HG02852 (cell line): Measurements from ENCODE around the gene CD3G.
"Not testable (repeated sequence)": the region's sequence is repeated elsewhere in the genome, so short reads cannot be mapped to it uniquely, and the experiment has no call there.

Source experiments
- ATAC-seq: cut with Tn5 transposase; IDR thresholded peaks from one replicate; pipeline ENCODE4 v1.9.1; 2021; ENCODE audit warnings: mild to moderate bottlenecking, moderate library complexity; ENCODE audit not compliant: unreplicated experiment

The CD3G gene

DNA sequence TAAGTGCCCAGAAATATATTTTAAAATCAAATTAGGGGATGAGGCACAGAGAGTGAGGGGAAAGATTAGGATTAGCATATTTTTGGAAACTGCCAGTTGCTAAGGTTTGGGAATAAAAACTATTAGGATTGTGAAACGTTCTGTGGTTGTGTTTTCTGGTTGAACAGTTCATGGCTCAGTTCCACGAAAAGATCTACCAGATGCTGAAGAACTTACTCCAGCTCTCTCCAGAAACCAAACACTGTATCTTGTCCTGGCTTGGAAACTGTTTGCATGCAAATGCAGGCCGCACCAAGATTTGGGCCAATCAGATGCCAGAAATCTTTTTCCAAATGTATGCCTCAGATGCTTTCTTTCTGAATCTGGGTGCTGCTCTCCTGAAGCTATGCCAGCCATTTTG lies 30.6 kb downstream of the CD3G start:
- ATAC-seq: no peak

DNA sequence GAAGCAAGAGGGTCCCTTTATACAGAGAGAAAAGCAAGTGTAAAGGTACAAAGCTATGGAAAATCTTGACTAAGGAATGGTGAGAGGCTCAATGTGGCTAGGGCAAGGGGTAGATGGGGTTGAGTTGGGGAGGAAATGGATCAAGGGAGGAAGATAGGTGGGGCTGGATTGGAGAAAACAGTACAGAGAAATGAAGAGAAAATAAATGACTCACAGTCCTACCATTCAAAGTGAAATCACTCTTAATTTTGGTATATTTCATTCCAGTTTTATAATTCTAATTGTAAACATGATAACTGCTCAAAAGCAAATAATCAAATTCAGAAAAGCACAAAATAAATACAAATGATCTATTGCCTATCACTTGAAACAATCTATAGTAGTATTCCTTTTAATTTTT lies 31.8 kb downstream of the CD3G start:
- ATAC-seq: no peak

DNA sequence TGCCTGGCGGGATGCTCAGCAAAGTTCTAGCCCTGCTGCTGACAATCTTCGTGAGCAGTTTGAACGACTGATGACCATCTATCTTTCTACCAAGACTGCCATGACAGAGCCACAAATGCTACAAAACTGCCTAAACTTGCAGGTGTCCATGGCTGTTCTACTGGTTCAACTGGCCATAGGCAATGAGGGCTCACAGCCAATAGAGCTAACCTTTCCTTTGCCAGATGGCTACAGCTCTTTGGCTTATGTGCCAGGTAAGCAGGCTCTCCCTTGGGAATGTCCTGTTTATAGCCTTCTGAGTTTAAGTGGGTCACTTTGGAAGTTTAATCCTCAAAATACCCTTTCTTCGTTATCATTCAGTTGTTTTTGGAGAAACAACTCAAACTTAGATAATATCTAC lies 35.4 kb downstream of the CD3G start:
- no peak for ATAC-seq

DNA sequence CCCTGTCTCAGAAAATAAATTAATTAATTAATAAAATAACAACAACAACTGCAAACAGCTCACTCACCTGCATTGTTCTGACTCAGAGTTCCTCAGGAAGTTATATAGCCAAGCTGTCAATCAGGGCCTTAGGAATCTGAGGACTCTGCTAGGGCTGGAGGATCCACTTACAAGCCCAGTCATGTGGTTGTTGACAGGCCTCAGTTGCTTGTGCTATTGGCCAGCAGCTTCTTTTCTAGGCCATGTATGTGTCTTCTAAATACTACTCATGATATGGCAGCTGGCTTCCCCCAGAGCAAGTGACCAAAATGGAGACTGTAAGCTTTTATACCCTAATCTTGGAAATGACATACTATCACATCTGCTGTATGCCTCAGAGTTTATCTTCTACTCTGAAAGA lies 36.4 kb downstream of the CD3G start:
- no peak for ATAC-seq

DNA sequence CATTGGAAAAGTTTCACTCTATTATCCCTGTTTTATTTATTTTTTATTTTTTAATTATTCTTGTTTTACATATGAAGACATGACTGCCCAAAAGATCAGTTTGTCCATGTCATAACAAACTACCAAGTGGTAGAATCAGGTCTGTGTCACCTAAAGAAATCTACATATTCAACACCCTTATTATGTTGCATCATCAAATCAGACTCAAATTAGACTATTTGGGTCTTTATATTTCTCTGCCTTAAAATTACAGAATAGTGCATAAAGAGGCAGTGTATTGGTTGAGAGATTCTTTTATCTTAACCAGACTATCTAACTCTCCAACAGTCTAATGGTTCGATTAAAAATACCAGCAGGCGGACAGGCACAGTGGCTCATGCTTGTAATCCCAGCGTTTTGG lies 38.8 kb downstream of the CD3G start:
- no peak for ATAC-seq

DNA sequence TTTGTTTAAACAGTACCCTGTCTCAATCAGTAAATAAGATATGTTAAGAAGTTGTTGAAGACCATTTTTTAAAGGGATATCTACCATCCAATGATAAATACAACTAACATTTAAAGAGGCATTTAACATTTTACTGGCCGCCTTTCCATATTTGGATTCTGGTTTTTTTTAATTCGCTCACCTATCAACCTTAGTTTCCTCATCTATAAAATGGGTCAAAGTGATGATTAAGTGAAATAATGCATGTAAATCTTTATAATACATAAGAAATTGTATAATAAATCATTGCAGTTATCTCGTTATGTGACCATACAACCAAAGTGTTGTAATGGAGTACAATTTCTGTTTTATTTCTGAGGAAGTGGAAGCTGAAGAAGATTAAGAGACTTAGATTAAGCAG lies 39.5 kb downstream of the CD3G start:
- no peak for ATAC-seq

DNA sequence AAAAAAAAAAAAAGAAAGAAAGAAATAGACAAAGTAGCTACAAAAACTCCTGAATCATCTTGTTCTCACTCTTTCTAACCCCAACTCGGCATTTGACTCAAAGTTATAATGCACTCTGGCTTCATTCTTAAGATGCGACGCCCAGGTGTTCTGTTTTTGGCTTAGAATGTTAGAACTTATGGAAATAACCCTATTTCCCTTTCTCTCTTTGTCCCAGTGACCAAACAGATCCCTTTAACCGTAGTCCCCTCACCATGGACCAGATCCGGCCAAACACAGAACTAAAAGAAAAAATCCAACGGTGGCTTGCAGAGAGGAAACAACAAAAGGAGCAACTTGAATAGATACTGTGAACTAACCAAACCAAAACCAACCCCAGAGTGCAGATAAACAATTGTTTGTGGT lies 52.0 kb downstream of the CD3G start:
- no peak for ATAC-seq

DNA sequence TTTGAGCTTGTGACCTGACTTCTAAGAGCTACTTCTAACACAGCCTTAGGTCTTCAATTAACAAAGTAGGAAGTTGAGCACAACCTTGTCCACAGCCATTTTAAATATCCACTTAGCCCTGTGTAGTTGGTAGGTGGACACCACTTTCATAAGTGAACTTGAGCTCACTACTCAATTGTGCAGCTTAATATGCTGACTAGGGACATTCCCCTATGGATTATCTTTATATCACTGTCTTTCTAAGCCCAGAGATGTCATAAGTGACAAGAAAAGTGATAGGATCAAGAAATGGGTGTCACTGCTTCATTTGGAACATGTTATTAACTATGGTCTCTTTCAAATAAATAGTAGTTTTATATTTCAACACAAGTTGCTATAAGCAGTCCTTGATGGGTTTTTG lies 53.3 kb downstream of the CD3G start:
- no peak for ATAC-seq

DNA sequence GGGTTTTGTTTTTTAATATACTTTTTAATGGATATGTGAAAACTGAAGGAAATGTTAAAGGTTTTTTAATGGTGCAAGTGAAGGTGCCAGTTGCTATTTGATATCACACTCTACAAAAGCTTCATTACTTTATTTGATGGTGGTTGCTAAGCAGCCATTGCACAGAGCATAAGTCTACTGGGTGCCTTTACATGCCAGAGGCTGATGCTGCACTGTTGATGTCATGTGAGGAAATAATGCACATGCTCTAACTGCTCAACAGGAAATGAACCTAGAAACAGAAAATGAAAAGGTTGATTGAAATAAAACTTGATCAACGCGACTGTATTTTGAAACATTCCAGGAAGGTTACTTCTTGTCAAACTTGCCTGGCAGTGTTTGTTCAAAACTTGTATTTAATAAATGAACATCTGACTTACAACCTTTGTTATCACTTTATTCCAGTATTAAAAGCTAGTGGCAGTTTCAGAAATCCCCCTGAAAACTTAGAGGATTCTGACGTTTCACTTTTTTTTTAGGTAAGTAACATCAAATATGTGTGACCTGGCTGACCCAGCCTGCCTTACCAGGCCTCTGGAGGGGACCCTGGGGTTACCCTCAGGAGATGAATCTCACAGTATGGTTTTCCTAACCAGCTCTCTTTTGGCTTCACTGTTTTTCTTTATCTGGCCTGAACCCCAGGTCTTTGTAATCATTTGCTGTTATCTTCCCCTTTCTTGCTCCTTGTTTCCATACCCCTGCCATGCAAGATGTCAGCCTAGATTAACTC lies 54.8 kb downstream of the CD3G start:
- ATAC-seq: no peak

DNA sequence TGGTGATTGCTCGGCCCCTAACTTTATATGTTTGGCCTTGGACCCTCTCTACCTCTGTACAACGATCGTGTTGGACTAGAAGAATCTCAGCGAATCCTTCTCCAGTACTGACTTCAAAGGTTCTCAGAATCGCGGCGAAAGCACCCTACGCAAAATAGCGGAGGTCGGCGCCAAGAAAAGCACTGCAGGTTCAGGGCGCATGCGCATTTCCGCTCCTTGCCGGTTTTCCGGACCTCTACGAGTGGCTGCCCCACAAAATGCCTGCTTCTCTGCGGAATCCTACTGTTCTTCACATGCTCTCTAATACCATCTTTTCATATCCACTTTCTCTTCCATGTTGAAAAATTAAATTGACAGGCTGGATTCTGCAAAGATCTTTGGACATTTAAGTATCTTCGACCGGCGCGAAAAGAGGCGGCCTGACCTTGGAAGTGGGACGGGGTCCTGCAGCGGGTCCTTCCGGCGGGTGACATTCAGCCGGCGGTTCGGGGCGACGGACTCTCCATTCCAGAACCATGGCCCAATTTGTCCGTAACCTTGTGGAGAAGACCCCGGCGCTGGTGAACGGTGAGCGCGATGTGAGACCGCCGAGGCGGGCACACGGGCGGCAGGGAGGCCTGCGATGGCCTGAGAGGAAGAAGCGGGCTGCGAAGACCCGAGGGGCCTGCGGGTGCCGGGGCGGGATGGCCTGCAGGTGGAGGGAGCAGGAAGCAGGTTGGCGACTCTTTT lies 57.2 kb downstream of the CD3G start, which contains the start of gene ATP5MG:
Gene ATP5MG, plus strand, starts transcription at position 456 of the 729 bp plus-strand sequence. Its CDS starts 60 bp downstream, at position 516.
- ATAC-seq: peak; percentile 55

DNA sequence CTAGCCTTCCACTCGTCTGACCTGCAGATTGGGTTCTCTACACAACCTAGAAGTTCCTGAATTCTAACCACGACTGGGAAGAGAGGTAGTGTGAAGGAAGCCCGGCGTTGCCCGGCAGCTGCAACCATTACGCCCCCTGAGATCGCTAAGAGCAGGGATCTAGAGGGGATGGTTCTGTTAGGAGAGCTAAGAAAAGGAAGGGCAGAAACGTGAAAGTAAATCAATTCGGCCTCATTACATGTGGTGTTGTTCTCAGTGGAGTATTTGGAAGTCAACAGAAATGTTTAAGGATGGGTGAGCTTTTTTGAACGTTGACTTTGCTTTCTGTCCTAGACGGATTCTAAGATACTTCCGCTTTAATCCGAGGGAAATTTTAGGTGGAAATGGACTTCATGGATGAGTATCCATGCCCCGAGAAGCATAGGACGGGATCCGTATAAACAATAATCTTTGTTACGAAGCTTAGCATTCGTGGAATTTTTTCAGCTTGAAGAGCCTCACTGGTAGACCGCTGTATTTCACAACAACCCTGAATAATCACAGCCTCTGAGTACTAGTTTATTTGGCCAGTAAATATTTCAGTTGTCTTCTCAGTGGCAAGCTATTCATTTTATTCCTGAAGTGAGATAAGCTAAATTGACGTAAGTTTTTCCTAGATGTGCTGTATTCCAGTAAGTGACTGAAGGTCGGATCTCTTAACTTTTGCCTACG lies 57.9 kb downstream of the CD3G start:
- ATAC-seq: no peak

DNA sequence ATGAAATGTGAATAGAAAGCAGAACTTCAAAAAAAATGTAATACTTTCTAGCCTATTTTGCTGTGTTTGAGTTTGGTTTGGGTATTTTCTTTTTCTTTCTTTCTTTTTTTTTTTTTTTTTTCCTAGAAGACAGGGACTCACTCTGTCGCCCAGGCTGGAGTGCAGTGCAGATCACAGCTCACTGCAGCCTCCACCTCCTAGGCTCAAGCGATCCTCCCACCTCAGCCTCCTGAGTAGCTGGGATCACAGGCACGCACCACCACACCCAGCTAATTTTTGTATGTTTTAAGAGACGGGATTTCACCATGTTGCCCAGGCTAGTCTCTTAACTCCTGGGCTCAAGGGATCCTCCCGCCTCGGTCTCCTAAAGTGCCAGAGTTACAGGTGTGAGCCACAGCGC lies 58.5 kb downstream of the CD3G start:
- ATAC-seq: not testable (repeated sequence)
